ENCODE data around the gene PAK6. TPM values are rescaled to one million over a fixed set of nuclear protein-coding genes. Genes with fewer than 3 reads are reported as not detected.

Gene PAK6
- 5.8 TPM for polyA plus RNA-seq (2013, experiment 1 of 2)
- 6.7 TPM for polyA plus RNA-seq (2013, experiment 2 of 2)

- Histone ChIP-seq H3K79me1 (ENCODE audit: low read length) (no peaks in the 10 kb centered on the region), H3K56ac (ENCODE audit: low read length) (peak within 1 kb of the TSS; percentile 71), H3K4me2 (ENCODE audit: low read length) (peak within 1 kb of the TSS; percentile 46), H3K4ac (ENCODE audit: low read depth, low read length) (no peak within 1 kb of the TSS), H3K27ac (ENCODE audit: low read depth, low read length) (no peak within 1 kb of the TSS), H3K23ac (ENCODE audit: low read length) (no peak within 1 kb of the TSS), H4K5ac (ENCODE audit: low read length) (no peak within 1 kb of the TSS), H3K27me3 (ENCODE audit: insufficient read depth, low read length, poor library complexity) (no peaks in the 10 kb centered on the region), H3K4me3 (ENCODE audit: low read length) (no peak within 1 kb of the TSS), H3K4me1 (ENCODE audit: control insufficient read depth, low read depth, low read length) (peaks cover 2% of the 10 kb centered on the region), H2AK5ac (ENCODE audit: low read length) (no peak within 1 kb of the TSS), H3K9ac (ENCODE audit: low read length) (peak within 1 kb of the TSS; percentile 35), H3K79me2 (ENCODE audit: control insufficient read depth, insufficient read depth, low read length) (no peaks in the 10 kb centered on the region), H4K8ac (ENCODE audit: low read depth, low read length) (no peak within 1 kb of the TSS), H3K36me3 (ENCODE audit: control insufficient read depth, insufficient read depth, low read length) (no peaks in the 10 kb centered on the region), H2BK5ac (ENCODE audit: low read length) (no peak within 1 kb of the TSS), H2BK15ac (replicated peaks; ENCODE audit: low read depth) (no peak within 1 kb of the TSS), H2BK120ac (ENCODE audit: low read depth, low read length) (no peak within 1 kb of the TSS), H3K18ac (ENCODE audit: low read length) (no peak within 1 kb of the TSS)
- WGBS (ENCODE audit: extremely low coverage, insufficient coverage, low lambda C conversion rate) = no CpG with 5 or more reads among the region's 39 CpGs
- peak; percentile 92 for DNase-seq
Observed at GRCh38 chr15:40238532-40239403, at the start of gene PAK6. Gene PAK6 (plus strand): TSS chr15:40239063. CDS start chr15:40264786, 25,723 bp downstream.

DNA sequence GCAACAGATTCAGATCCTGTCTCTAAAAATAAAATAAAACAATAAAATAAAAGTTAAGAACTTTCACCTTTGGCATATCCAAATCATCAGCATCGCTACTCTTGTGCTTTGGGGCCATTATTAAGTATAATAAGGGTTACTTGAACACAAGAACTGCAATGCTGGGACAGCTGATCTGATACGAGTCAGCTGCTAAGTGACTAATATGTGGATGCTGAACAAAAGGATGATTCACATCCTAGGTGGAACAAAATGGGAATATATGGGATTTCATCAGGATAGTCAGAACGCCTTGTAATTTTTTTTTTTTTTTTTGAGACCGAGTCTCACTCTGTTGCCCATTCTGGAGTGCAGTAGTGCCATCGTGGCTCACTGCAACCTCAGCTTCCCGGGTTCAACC, 48.3 kb upstream of the PAK6 start:
- Histone ChIP-seq H2AK5ac (ENCODE audit: low read length) (no peak overlapping the region), H2BK15ac (replicated peaks; ENCODE audit: low read depth) (no peak overlapping the region), H3K27me3 (ENCODE audit: insufficient read depth, low read length, poor library complexity) (no peaks in the 10 kb centered on the region), H3K79me2 (ENCODE audit: control insufficient read depth, insufficient read depth, low read length) (peaks cover 2% of the 10 kb centered on the region), H4K8ac (ENCODE audit: low read depth, low read length) (no peak overlapping the region), H3K56ac (ENCODE audit: low read length) (no peak overlapping the region), H3K18ac (ENCODE audit: low read length) (no peak overlapping the region), H2BK5ac (ENCODE audit: low read length) (no peak overlapping the region), H4K5ac (ENCODE audit: low read length) (no peak overlapping the region), H3K27ac (ENCODE audit: low read depth, low read length) (no peak overlapping the region), H2BK120ac (ENCODE audit: low read depth, low read length) (no peak overlapping the region), H3K4me2 (ENCODE audit: low read length) (no peak overlapping the region), H3K4me3 (ENCODE audit: low read length) (no peak overlapping the region), H3K36me3 (ENCODE audit: control insufficient read depth, insufficient read depth, low read length) (peaks cover 5% of the 10 kb centered on the region), H3K9ac (ENCODE audit: low read length) (no peak overlapping the region), H3K79me1 (ENCODE audit: low read length) (no peaks in the 10 kb centered on the region), H3K4me1 (ENCODE audit: control insufficient read depth, low read depth, low read length) (no peaks in the 10 kb centered on the region), H3K4ac (ENCODE audit: low read depth, low read length) (no peak overlapping the region), H3K23ac (ENCODE audit: low read length) (no peak overlapping the region)
- WGBS (ENCODE audit: extremely low coverage, insufficient coverage, low lambda C conversion rate) = no CpG with 5 or more reads among the region's 6 CpGs
- no peak for DNase-seq

GRCh38 chr15:40192942-40193341, 45.9 kb upstream of the PAK6 start:
- Histone ChIP-seq H3K4me3 (ENCODE audit: low read length) (no peak overlapping the region), H4K8ac (ENCODE audit: low read depth, low read length) (no peak overlapping the region), H2AK5ac (ENCODE audit: low read length) (no peak overlapping the region), H3K4me2 (ENCODE audit: low read length) (no peak overlapping the region), H3K23ac (ENCODE audit: low read length) (no peak overlapping the region), H3K18ac (ENCODE audit: low read length) (no peak overlapping the region), H3K79me1 (ENCODE audit: low read length) (no peaks in the 10 kb centered on the region), H3K4me1 (ENCODE audit: control insufficient read depth, low read depth, low read length) (no peaks in the 10 kb centered on the region), H3K56ac (ENCODE audit: low read length) (no peak overlapping the region), H3K36me3 (ENCODE audit: control insufficient read depth, insufficient read depth, low read length) (peaks cover 3% of the 10 kb centered on the region), H3K9ac (ENCODE audit: low read length) (no peak overlapping the region), H2BK5ac (ENCODE audit: low read length) (no peak overlapping the region), H3K27ac (ENCODE audit: low read depth, low read length) (no peak overlapping the region), H2BK120ac (ENCODE audit: low read depth, low read length) (no peak overlapping the region), H3K4ac (ENCODE audit: low read depth, low read length) (no peak overlapping the region), H2BK15ac (replicated peaks; ENCODE audit: low read depth) (no peak overlapping the region), H3K27me3 (ENCODE audit: insufficient read depth, low read length, poor library complexity) (no peaks in the 10 kb centered on the region), H4K5ac (ENCODE audit: low read length) (no peak overlapping the region), H3K79me2 (ENCODE audit: control insufficient read depth, insufficient read depth, low read length) (peaks cover 2% of the 10 kb centered on the region)
- no CpG with 5 or more reads among the region's 1 CpG for WGBS (ENCODE audit: extremely low coverage, insufficient coverage, low lambda C conversion rate)
- DNase-seq = no peak

DNA sequence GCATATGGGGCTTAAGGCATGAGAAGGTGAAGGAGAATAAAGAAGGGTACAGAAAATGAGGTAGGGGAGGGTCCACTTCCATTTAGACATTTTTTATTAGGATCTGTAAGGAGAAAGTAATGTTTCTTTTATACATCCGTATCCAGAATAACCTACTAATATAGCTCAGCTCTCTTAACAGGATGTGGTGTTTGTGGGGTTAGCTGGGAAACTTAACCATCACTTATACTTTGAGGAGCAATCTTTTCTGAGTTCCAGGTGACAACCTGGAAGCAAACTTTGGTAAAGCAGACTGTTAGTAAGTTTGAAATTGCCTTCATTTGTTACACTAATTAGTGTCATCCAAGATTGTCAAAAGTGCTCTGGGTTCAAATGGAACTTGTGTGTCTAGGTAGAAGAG, 41.4 kb upstream of the PAK6 start:
- DNase-seq = no peak

DNA sequence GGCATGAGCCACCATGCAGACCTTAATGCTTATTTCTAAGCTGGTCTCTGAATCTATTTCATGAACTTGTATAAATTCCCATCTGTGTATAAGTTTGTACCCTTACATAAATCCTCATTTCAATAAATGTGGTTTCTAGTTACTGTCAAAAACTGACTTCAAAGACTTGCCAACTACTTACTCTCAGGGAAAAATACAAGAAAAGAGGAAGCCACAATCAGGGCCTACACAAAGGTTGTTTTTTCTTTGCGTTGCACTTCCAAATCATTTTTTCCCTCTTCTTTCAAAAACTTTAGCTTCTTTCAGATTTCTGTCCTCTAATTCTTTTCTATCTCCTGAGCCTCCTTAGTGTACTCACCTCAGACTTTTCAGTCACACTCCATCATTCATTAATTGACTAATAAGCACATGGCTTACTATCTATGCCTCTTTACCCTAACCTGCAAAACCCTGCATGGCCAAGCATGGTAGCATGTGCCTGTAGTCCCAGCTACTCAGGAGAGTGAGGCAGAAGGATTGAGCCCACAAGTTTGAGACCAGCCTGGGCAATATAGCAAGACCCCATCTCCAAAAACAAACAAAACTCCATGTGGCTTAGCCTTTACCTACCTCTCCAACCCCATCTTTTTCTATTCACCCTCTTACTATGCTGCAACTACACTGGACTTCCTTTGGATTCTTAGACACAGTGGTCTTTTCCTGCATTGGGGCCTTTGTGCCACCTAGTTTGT, 40.3 kb upstream of the PAK6 start:
- Histone ChIP-seq H4K8ac (ENCODE audit: low read depth, low read length) (no peak overlapping the region), H3K27ac (ENCODE audit: low read depth, low read length) (no peak overlapping the region), H3K4me2 (ENCODE audit: low read length) (no peak overlapping the region), H3K4me1 (ENCODE audit: control insufficient read depth, low read depth, low read length) (no peaks in the 10 kb centered on the region), H3K27me3 (ENCODE audit: insufficient read depth, low read length, poor library complexity) (no peaks in the 10 kb centered on the region), H3K18ac (ENCODE audit: low read length) (no peak overlapping the region), H4K5ac (ENCODE audit: low read length) (no peak overlapping the region), H2BK15ac (replicated peaks; ENCODE audit: low read depth) (no peak overlapping the region), H2AK5ac (ENCODE audit: low read length) (no peak overlapping the region), H3K4ac (ENCODE audit: low read depth, low read length) (no peak overlapping the region), H3K23ac (ENCODE audit: low read length) (no peak overlapping the region), H3K79me2 (ENCODE audit: control insufficient read depth, insufficient read depth, low read length) (peaks cover 2% of the 10 kb centered on the region), H3K79me1 (ENCODE audit: low read length) (no peaks in the 10 kb centered on the region), H2BK5ac (ENCODE audit: low read length) (no peak overlapping the region), H3K36me3 (ENCODE audit: control insufficient read depth, insufficient read depth, low read length) (peaks cover 10% of the 10 kb centered on the region), H3K4me3 (ENCODE audit: low read length) (no peak overlapping the region), H3K9ac (ENCODE audit: low read length) (no peak overlapping the region), H2BK120ac (ENCODE audit: low read depth, low read length) (no peak overlapping the region), H3K56ac (ENCODE audit: low read length) (no peak overlapping the region)
- WGBS (ENCODE audit: extremely low coverage, insufficient coverage, low lambda C conversion rate) = no CpG with 5 or more reads among the region's 1 CpG
- DNase-seq = no peak

More for the DNA sequence above, 41.4 kb upstream of the PAK6 start:
- Histone ChIP-seq H3K56ac (ENCODE audit: low read length) (no peak overlapping the region), H2BK15ac (replicated peaks; ENCODE audit: low read depth) (no peak overlapping the region), H3K4me2 (ENCODE audit: low read length) (no peak overlapping the region), H3K4me1 (ENCODE audit: control insufficient read depth, low read depth, low read length) (no peaks in the 10 kb centered on the region), H3K23ac (ENCODE audit: low read length) (no peak overlapping the region), H3K4me3 (ENCODE audit: low read length) (no peak overlapping the region), H3K4ac (ENCODE audit: low read depth, low read length) (no peak overlapping the region), H3K18ac (ENCODE audit: low read length) (no peak overlapping the region), H3K79me1 (ENCODE audit: low read length) (no peaks in the 10 kb centered on the region), H2BK5ac (ENCODE audit: low read length) (no peak overlapping the region), H3K27ac (ENCODE audit: low read depth, low read length) (no peak overlapping the region), H3K9ac (ENCODE audit: low read length) (no peak overlapping the region), H3K79me2 (ENCODE audit: control insufficient read depth, insufficient read depth, low read length) (peaks cover 2% of the 10 kb centered on the region), H2AK5ac (ENCODE audit: low read length) (no peak overlapping the region), H2BK120ac (ENCODE audit: low read depth, low read length) (no peak overlapping the region), H3K27me3 (ENCODE audit: insufficient read depth, low read length, poor library complexity) (no peaks in the 10 kb centered on the region), H3K36me3 (ENCODE audit: control insufficient read depth, insufficient read depth, low read length) (peaks cover 8% of the 10 kb centered on the region), H4K5ac (ENCODE audit: low read length) (no peak overlapping the region), H4K8ac (ENCODE audit: low read depth, low read length) (no peak overlapping the region)
- WGBS (ENCODE audit: extremely low coverage, insufficient coverage, low lambda C conversion rate) = no CpG with 5 or more reads among the region's 1 CpG

Data from mesendoderm (in vitro differentiated cells).